VCaP (cell line): Measurements from ENCODE around the gene JAG2.

Experiments used
- H3K27ac ChIP-seq: fragments of 450-650 bp; 2 replicates; pipeline ENCODE4 v1.5.1; 2017
- CTCF ChIP-seq: fragments of 450-650 bp; conservative IDR thresholded peaks from 2 replicates; pipeline ENCODE4 v1.5.1; 2017; ENCODE audit warnings: mild to moderate bottlenecking, moderate library complexity

Gene JAG2

GRCh38 chr14:105138021-105138541 is 30.5 kb downstream of the JAG2 start:
- no peak overlapping the region for H3K27ac ChIP-seq
- TF ChIP-seq CTCF, result no peak

GRCh38 chr14:105137481-105138020 is 31.0 kb downstream of the JAG2 start:
- no peak overlapping the region for H3K27ac ChIP-seq

GRCh38 chr14:105136401-105137322 is 31.9 kb downstream of the JAG2 start:
- no peak overlapping the region for H3K27ac ChIP-seq
- no peak for TF ChIP-seq CTCF

More at GRCh38 chr14:105137481-105138020, 31.0 kb downstream of the JAG2 start:
- TF ChIP-seq CTCF, result no peak

- TF ChIP-seq CTCF, result no peak
Observed at GRCh38 chr14:105135700-105136395, 32.7 kb downstream of the JAG2 start.

GRCh38 chr14:105132921-105133654 is 35.5 kb downstream of the JAG2 start:
- TF ChIP-seq CTCF, result no peak
- H3K27ac ChIP-seq, result peak overlapping the region; percentile 57

More at GRCh38 chr14:105135700-105136395, 32.7 kb downstream of the JAG2 start:
- H3K27ac ChIP-seq, result no peak overlapping the region

- no peak overlapping the region for H3K27ac ChIP-seq
- no peak for TF ChIP-seq CTCF
Observed at GRCh38 chr14:105131241-105131640, 37.3 kb downstream of the JAG2 start.
